Measurements from ENCODE around the gene HOXA7. TPM values are rescaled to one million over a fixed set of nuclear protein-coding genes. Genes with fewer than 3 reads are reported as not detected.

Gene HOXA7
- total and polyA plus RNA-seq, 2 experiments from 2014 or later = 0.24 TPM; not detected in 1

DNA sequence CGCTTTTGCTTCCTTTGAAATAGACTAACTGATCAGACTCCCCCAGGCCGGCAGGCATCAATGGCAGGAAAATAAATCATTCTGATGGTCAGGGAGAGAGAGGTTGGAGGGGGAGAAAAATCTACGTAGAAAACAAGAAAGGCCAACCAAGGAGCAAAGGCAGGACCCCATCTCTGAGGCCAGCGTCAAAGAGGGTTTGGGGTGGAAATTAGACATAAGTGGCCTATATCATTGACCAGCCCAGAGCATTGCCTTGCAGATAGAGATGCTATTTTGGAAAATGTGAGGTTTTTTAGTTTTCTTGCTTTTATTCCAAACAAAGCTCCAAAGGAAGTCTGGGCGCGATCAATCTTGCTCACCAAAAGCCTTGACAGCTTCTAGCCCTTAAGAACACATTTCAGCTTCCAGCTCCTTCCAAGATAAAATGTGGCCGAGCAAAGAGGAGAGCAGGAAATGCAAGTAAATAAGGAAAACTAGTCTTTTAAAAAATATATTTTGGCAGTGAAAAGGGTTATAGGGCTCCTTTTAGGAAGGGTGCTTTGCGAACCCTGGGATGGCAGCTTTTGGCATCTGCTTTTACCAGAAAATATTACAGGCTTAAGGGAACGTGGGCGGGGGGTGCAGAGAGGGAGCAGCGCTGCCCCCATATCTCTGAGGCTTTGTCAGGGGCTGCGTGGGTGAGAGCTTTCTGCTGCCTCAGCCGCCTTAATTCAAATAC lies 52.0 kb downstream of the HOXA7 start (continued):
- TF ChIP-seq, protein P1, sequence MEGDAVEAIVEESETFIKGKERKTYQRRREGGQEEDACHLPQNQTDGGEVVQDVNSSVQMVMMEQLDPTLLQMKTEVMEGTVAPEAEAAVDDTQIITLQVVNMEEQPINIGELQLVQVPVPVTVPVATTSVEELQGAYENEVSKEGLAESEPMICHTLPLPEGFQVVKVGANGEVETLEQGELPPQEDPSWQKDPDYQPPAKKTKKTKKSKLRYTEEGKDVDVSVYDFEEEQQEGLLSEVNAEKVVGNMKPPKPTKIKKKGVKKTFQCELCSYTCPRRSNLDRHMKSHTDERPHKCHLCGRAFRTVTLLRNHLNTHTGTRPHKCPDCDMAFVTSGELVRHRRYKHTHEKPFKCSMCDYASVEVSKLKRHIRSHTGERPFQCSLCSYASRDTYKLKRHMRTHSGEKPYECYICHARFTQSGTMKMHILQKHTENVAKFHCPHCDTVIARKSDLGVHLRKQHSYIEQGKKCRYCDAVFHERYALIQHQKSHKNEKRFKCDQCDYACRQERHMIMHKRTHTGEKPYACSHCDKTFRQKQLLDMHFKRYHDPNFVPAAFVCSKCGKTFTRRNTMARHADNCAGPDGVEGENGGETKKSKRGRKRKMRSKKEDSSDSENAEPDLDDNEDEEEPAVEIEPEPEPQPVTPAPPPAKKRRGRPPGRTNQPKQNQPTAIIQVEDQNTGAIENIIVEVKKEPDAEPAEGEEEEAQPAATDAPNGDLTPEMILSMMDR (conservative IDR thresholded peaks at IDR 0.05; ENCODE audit: low read depth in 2 of 2) = no peak

MicroRNAs encoded within 50 kb of the gene (microRNA counts, 767-probe panel; counts per million panel counts)
- not detected for microRNA hsa-miR-196b-5p

Small RNA genes lying within 50 kb of the gene (microRNA-seq; reads per million reads assigned to microRNA genes)
- 2.7 reads per million, percentile 8 among the genes with 10 or more reads in this experiment for gene MIR196B

Small RNA genes lying within 50 kb of the gene (small RNA-seq; reads per million reads assigned to genes)
- gene AC004080.5 (ENCODE audit: low replicate concordance) (not detected), gene RF02140 (ENCODE audit: low replicate concordance) (not detected), gene RF02141 (ENCODE audit: low replicate concordance) (not detected)

Other genes starting within 250 kb of the HOXA7 start
- not detected in 2 replicates for gene HOXA1, start 60.7 kb downstream of the HOXA7 start, total RNA-seq (2014; rRNA removed; shearing (Covaris generic))
- not detected in 2 replicates for gene HOXA1, start 60.7 kb downstream of the HOXA7 start, polyA plus RNA-seq (2016; fragmentation: Nextera tagmentation; extraction: Ambion mirVana)
- not detected in 2 replicates for gene HOXA2, start 54.0 kb downstream of the HOXA7 start, total RNA-seq (2014; rRNA removed; shearing (Covaris generic))
- gene HOXA2, start 54.0 kb downstream of the HOXA7 start, polyA plus RNA-seq (2016; fragmentation: Nextera tagmentation; extraction: Ambion mirVana) = not detected in 2 replicates
- not detected in 2 replicates for gene HOXA4, start 25.9 kb downstream of the HOXA7 start, total RNA-seq (2014; rRNA removed; shearing (Covaris generic))
- gene HOXA4, start 25.9 kb downstream of the HOXA7 start, polyA plus RNA-seq (2016; fragmentation: Nextera tagmentation; extraction: Ambion mirVana) = not detected in 2 replicates
- gene HOXA5, start 13.0 kb downstream of the HOXA7 start, total RNA-seq (2014; rRNA removed; shearing (Covaris generic)) = not detected in 2 replicates
- not detected in 2 replicates for gene HOXA5, start 13.0 kb downstream of the HOXA7 start, polyA plus RNA-seq (2016; fragmentation: Nextera tagmentation; extraction: Ambion mirVana)
- not detected in 2 replicates for gene HOXA6, start 8.9 kb downstream of the HOXA7 start, total RNA-seq (2014; rRNA removed; shearing (Covaris generic))
- not detected in 2 replicates for gene HOXA6, start 8.9 kb downstream of the HOXA7 start, polyA plus RNA-seq (2016; fragmentation: Nextera tagmentation; extraction: Ambion mirVana)
- not detected in 2 replicates for gene HOXA3, start 4.1 kb downstream of the HOXA7 start, total RNA-seq (2014; rRNA removed; shearing (Covaris generic))
- not detected in 2 replicates for gene HOXA3, start 4.1 kb downstream of the HOXA7 start, polyA plus RNA-seq (2016; fragmentation: Nextera tagmentation; extraction: Ambion mirVana)
- gene HOXA9, start 8.9 kb upstream of the HOXA7 start, total RNA-seq (2014; rRNA removed; shearing (Covaris generic)) = not detected in 2 replicates
- gene HOXA9, start 8.9 kb upstream of the HOXA7 start, polyA plus RNA-seq (2016; fragmentation: Nextera tagmentation; extraction: Ambion mirVana) = not detected in 2 replicates
- not detected in 2 replicates for gene HOXA10, start 17.6 kb upstream of the HOXA7 start, total RNA-seq (2014; rRNA removed; shearing (Covaris generic))
- not detected in 2 replicates for gene HOXA10, start 17.6 kb upstream of the HOXA7 start, polyA plus RNA-seq (2016; fragmentation: Nextera tagmentation; extraction: Ambion mirVana)
- not detected in 2 replicates for gene HOXA11, start 28.6 kb upstream of the HOXA7 start, total RNA-seq (2014; rRNA removed; shearing (Covaris generic))
- gene HOXA11, start 28.6 kb upstream of the HOXA7 start, polyA plus RNA-seq (2016; fragmentation: Nextera tagmentation; extraction: Ambion mirVana) = not detected in 2 replicates
- gene HOXA13, start 43.4 kb upstream of the HOXA7 start, total RNA-seq (2014; rRNA removed; shearing (Covaris generic)) = not detected in 2 replicates
- not detected in 2 replicates for gene HOXA13, start 43.4 kb upstream of the HOXA7 start, polyA plus RNA-seq (2016; fragmentation: Nextera tagmentation; extraction: Ambion mirVana)
- not detected in 2 replicates for gene EVX1, start 86.1 kb upstream of the HOXA7 start, total RNA-seq (2014; rRNA removed; shearing (Covaris generic))
- not detected in 2 replicates for gene EVX1, start 86.1 kb upstream of the HOXA7 start, polyA plus RNA-seq (2016; fragmentation: Nextera tagmentation; extraction: Ambion mirVana)

Data from GM23338 (cell line).